Measurements from ENCODE around the gene CD248.

Gene CD248

GRCh38 chr11:66328302-66329144 lies 11.7 kb upstream of the CD248 start:
- TF ChIP-seq NFRKB (IDR thresholded peaks at IDR 0.05) (no peak), FOXA1 (IDR thresholded peaks at IDR 0.05) (no peak), HDGF (IDR thresholded peaks at IDR 0.05; ENCODE audit: borderline replicate concordance) (no peak), BHLHE40 (IDR thresholded peaks at IDR 0.05; ENCODE audit: borderline replicate concordance) (no peak), FOXK2 (IDR thresholded peaks at IDR 0.05) (no peak), LEF1 (IDR thresholded peaks at IDR 0.05; ENCODE audit: borderline replicate concordance) (no peak), L3MBTL2 (conservative IDR thresholded peaks at IDR 0.05) (peak; percentile 83)
- CTCF ChIA-PET, result interaction anchor here (0.6 to 2.2 kb wide), 6 partner anchors 16 to 509 kb away, joined by 3 to 11 read pairs (median 4); no protein-coding TSS in a partner anchor
- DNase-seq (ENCODE audit: extremely low spot score), result peak; percentile 86
- POLR2A ChIA-PET, result no interaction called here

- DNase-seq (ENCODE audit: extremely low spot score), result no peak
- TF ChIP-seq SUZ12 (IDR thresholded peaks at IDR 0.05) (no peak), NFRKB (IDR thresholded peaks at IDR 0.05) (no peak), PKNOX1 (IDR thresholded peaks at IDR 0.05) (no peak), TARDBP (IDR thresholded peaks at IDR 0.05) (no peak), BHLHE40 (IDR thresholded peaks at IDR 0.05; ENCODE audit: borderline replicate concordance) (no peak), FOXK2 (IDR thresholded peaks at IDR 0.05) (no peak), ELF4 (IDR thresholded peaks at IDR 0.05) (no peak), ARNT (IDR thresholded peaks at IDR 0.05) (no peak), SP1 (IDR thresholded peaks at IDR 0.05) (no peak), CTBP1 (IDR thresholded peaks at IDR 0.05; ENCODE audit: borderline replicate concordance) (no peak), ZNF384 (IDR thresholded peaks at IDR 0.05) (no peak)
- ChIA-PET POLR2A (no interaction called here), CTCF (no interaction called here)
Observed at GRCh38 chr11:66328031-66328301, 11.1 kb upstream of the CD248 start.

GRCh38 chr11:66327171-66328030 lies 10.6 kb upstream of the CD248 start:
- ChIA-PET POLR2A (interaction anchor here (1.0 to 1.3 kb wide), 2 partner anchors 15 to 16 kb away, joined by 3 to 5 read pairs; no protein-coding TSS in a partner anchor), CTCF (interaction anchor here (0.9 to 1.2 kb wide), 2 partner anchors 15 to 16 kb away, joined by 5 to 10 read pairs; no protein-coding TSS in a partner anchor)
- TF ChIP-seq PKNOX1 (IDR thresholded peaks at IDR 0.05) (no peak), FOXA1 (IDR thresholded peaks at IDR 0.05) (no peak), ARNT (IDR thresholded peaks at IDR 0.05) (no peak), SP1 (IDR thresholded peaks at IDR 0.05) (no peak), ELF4 (IDR thresholded peaks at IDR 0.05) (no peak), ZNF384 (IDR thresholded peaks at IDR 0.05) (no peak), TARDBP (IDR thresholded peaks at IDR 0.05) (no peak), SUZ12 (IDR thresholded peaks at IDR 0.05) (no peak), FOXK2 (IDR thresholded peaks at IDR 0.05) (no peak), HDGF (IDR thresholded peaks at IDR 0.05; ENCODE audit: borderline replicate concordance) (no peak), L3MBTL2 (conservative IDR thresholded peaks at IDR 0.05) (no peak), NFRKB (IDR thresholded peaks at IDR 0.05) (no peak), CTBP1 (IDR thresholded peaks at IDR 0.05; ENCODE audit: borderline replicate concordance) (no peak), BHLHE40 (IDR thresholded peaks at IDR 0.05; ENCODE audit: borderline replicate concordance) (no peak), LEF1 (IDR thresholded peaks at IDR 0.05; ENCODE audit: borderline replicate concordance) (no peak), FOXM1 (IDR thresholded peaks at IDR 0.05; ENCODE audit: borderline replicate concordance) (no peak)
- DNase-seq (ENCODE audit: extremely low spot score), result no peak

- POLR2A ChIA-PET, result interaction anchor here (1.0 to 1.3 kb wide), 2 partner anchors 14 to 15 kb away, joined by 3 to 5 read pairs; no protein-coding TSS in a partner anchor
- DNase-seq (ENCODE audit: extremely low spot score), result no peak
- CTCF ChIA-PET, result interaction anchor here (0.9 to 1.2 kb wide), 2 partner anchors 14 to 15 kb away, joined by 5 to 10 read pairs; no protein-coding TSS in a partner anchor
- no peak for TF ChIP-seq TARDBP (IDR thresholded peaks at IDR 0.05)
- TF ChIP-seq SP1 (IDR thresholded peaks at IDR 0.05), result no peak
- no peak for TF ChIP-seq HDGF (IDR thresholded peaks at IDR 0.05; ENCODE audit: borderline replicate concordance)
- no peak for TF ChIP-seq FOXA1 (IDR thresholded peaks at IDR 0.05)
- TF ChIP-seq L3MBTL2 (conservative IDR thresholded peaks at IDR 0.05), result no peak
- no peak for TF ChIP-seq BHLHE40 (IDR thresholded peaks at IDR 0.05; ENCODE audit: borderline replicate concordance)
- TF ChIP-seq SUZ12 (IDR thresholded peaks at IDR 0.05), result no peak
- no peak for TF ChIP-seq FOXK2 (IDR thresholded peaks at IDR 0.05)
- no peak for TF ChIP-seq ZNF384 (IDR thresholded peaks at IDR 0.05)
- TF ChIP-seq LEF1 (IDR thresholded peaks at IDR 0.05; ENCODE audit: borderline replicate concordance), result no peak
- no peak for TF ChIP-seq NFRKB (IDR thresholded peaks at IDR 0.05)
- TF ChIP-seq ELF4 (IDR thresholded peaks at IDR 0.05), result no peak
- TF ChIP-seq ARNT (IDR thresholded peaks at IDR 0.05), result no peak
- TF ChIP-seq PKNOX1 (IDR thresholded peaks at IDR 0.05), result no peak
- TF ChIP-seq CTBP1 (IDR thresholded peaks at IDR 0.05; ENCODE audit: borderline replicate concordance), result no peak
- TF ChIP-seq FOXM1 (IDR thresholded peaks at IDR 0.05; ENCODE audit: borderline replicate concordance), result no peak
Observed at GRCh38 chr11:66326261-66327111, 9.6 kb upstream of the CD248 start.
